ENCODE data around the gene BMP8A.

BMP8A gene

DNA sequence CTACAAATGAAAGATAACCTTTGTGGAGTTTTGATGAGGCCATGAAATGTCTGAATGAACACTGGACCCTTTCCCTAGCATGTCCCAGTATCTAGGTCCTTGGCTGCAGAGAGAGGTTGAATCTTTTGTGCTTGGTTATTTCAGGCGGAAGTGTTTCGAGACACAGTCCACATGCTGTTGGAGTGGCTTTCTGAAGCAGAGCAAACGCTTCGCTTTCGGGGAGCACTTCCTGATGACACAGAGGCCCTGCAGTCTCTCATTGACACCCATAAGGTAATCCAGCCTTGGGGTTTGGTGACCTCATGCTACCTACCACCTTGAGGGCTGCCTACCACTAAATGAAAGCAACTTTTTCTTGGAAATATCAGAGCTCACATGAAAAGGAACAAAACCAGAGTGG lies 38.9 kb upstream of the BMP8A start:
- H3K79me2 ChIP-seq (ENCODE audit: low read length), result no peaks in the 10 kb centered on the region
- TF ChIP-seq EZH2phosphoT487 (IDR thresholded peaks at IDR 0.05; ENCODE audit: low read length) (no peak), EZH2 (optimal IDR thresholded peaks at IDR 0.05; ENCODE audit: low read depth, low read length) (no peak)
- TF ChIP-seq, protein P1, sequence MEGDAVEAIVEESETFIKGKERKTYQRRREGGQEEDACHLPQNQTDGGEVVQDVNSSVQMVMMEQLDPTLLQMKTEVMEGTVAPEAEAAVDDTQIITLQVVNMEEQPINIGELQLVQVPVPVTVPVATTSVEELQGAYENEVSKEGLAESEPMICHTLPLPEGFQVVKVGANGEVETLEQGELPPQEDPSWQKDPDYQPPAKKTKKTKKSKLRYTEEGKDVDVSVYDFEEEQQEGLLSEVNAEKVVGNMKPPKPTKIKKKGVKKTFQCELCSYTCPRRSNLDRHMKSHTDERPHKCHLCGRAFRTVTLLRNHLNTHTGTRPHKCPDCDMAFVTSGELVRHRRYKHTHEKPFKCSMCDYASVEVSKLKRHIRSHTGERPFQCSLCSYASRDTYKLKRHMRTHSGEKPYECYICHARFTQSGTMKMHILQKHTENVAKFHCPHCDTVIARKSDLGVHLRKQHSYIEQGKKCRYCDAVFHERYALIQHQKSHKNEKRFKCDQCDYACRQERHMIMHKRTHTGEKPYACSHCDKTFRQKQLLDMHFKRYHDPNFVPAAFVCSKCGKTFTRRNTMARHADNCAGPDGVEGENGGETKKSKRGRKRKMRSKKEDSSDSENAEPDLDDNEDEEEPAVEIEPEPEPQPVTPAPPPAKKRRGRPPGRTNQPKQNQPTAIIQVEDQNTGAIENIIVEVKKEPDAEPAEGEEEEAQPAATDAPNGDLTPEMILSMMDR (IDR thresholded peaks at IDR 0.05; ENCODE audit: low read length), result no peak
- H3K4me3 ChIP-seq (ENCODE audit: low read length), result no peak overlapping the region
- no peaks in the 10 kb centered on the region for H3K27me3 ChIP-seq (replicated peaks; ENCODE audit: insufficient read depth, low read length)
- no peak overlapping the region for H3K9ac ChIP-seq (ENCODE audit: low read length)
- no peak overlapping the region for H2AFZ ChIP-seq (ENCODE audit: low read length)
- H3K4me1 ChIP-seq (ENCODE audit: low read length), result no peaks in the 10 kb centered on the region
- no peak for DNase-seq
- no peak overlapping the region for H3K27ac ChIP-seq (ENCODE audit: low read length)
- H3K36me3 ChIP-seq (replicated peaks; ENCODE audit: insufficient read depth, low read length), result peaks cover 28% of the 10 kb centered on the region
- H4K20me1 ChIP-seq (ENCODE audit: insufficient read depth, low read length), result no peaks in the 10 kb centered on the region
- no peaks in the 10 kb centered on the region for H3K9me2 ChIP-seq (replicated peaks; ENCODE audit: insufficient read depth, low read length)
- no peaks in the 10 kb centered on the region for H3K9me3 ChIP-seq (replicated peaks; ENCODE audit: insufficient read depth, low read length)
- no peak overlapping the region for H3K4me2 ChIP-seq (ENCODE audit: low read depth, low read length)
- H3F3A ChIP-seq (ENCODE audit: insufficient read depth, low read length), result no peaks in the 10 kb centered on the region

DNA sequence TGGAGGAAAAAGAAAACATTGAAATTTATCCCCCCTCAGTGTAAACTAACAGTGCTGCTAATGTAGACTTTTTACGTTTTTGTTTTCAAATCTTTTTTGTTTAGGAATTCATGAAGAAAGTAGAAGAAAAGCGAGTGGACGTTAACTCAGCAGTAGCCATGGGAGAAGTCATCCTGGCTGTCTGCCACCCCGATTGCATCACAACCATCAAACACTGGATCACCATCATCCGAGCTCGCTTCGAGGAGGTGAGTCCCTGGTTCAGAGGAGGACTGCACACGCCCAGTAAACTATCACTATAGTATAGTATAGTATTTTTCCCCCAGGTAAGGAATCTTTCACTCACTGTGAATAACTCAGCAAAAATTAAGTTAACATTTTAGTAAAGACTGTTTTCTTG lies 37.8 kb upstream of the BMP8A start:
- Histone ChIP-seq H3F3A (ENCODE audit: insufficient read depth, low read length) (no peaks in the 10 kb centered on the region), H2AFZ (ENCODE audit: low read length) (no peak overlapping the region), H3K4me2 (ENCODE audit: low read depth, low read length) (no peak overlapping the region), H3K9me3 (replicated peaks; ENCODE audit: insufficient read depth, low read length) (no peaks in the 10 kb centered on the region), H3K4me3 (ENCODE audit: low read length) (no peak overlapping the region), H3K79me2 (ENCODE audit: low read length) (no peaks in the 10 kb centered on the region), H3K4me1 (ENCODE audit: low read length) (no peaks in the 10 kb centered on the region), H4K20me1 (ENCODE audit: insufficient read depth, low read length) (no peaks in the 10 kb centered on the region), H3K36me3 (replicated peaks; ENCODE audit: insufficient read depth, low read length) (peaks cover 20% of the 10 kb centered on the region), H3K9me2 (replicated peaks; ENCODE audit: insufficient read depth, low read length) (no peaks in the 10 kb centered on the region), H3K9ac (ENCODE audit: low read length) (no peak overlapping the region), H3K27ac (ENCODE audit: low read length) (no peak overlapping the region), H3K27me3 (replicated peaks; ENCODE audit: insufficient read depth, low read length) (no peaks in the 10 kb centered on the region)
- TF ChIP-seq EZH2phosphoT487 (IDR thresholded peaks at IDR 0.05; ENCODE audit: low read length), result no peak
- TF ChIP-seq EZH2 (optimal IDR thresholded peaks at IDR 0.05; ENCODE audit: low read depth, low read length), result no peak
- TF ChIP-seq, protein P1 (IDR thresholded peaks at IDR 0.05; ENCODE audit: low read length), result no peak
- no peak for DNase-seq

DNA sequence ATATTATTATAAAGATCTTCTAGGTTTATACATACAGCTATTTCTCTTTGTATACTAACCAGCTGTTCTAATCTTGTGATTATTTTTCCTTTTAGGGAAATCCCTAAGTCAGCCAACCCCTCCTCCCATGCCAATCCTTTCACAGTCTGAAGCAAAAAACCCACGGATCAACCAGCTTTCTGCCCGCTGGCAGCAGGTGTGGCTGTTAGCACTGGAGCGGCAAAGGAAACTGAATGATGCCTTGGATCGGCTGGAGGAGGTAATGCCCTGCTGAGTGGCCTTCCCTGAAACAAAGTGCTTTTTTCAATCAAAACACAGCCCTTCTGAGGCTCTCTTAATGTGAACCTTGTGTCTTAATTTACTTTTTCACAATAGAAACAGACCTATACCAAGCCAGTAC lies 32.4 kb upstream of the BMP8A start:
- TF ChIP-seq, protein P1 (IDR thresholded peaks at IDR 0.05; ENCODE audit: low read length), result no peak
- no peak for TF ChIP-seq EZH2phosphoT487 (IDR thresholded peaks at IDR 0.05; ENCODE audit: low read length)
- no peak for TF ChIP-seq EZH2 (optimal IDR thresholded peaks at IDR 0.05; ENCODE audit: low read depth, low read length)
- H3K79me2 ChIP-seq (ENCODE audit: low read length), result no peaks in the 10 kb centered on the region
- no peaks in the 10 kb centered on the region for H4K20me1 ChIP-seq (ENCODE audit: insufficient read depth, low read length)
- H3K4me3 ChIP-seq (ENCODE audit: low read length), result no peak overlapping the region
- DNase-seq, result no peak
- H3K27me3 ChIP-seq (replicated peaks; ENCODE audit: insufficient read depth, low read length), result no peaks in the 10 kb centered on the region
- no peaks in the 10 kb centered on the region for H3K9me2 ChIP-seq (replicated peaks; ENCODE audit: insufficient read depth, low read length)
- no peak overlapping the region for H2AFZ ChIP-seq (ENCODE audit: low read length)
- H3K4me1 ChIP-seq (ENCODE audit: low read length), result no peaks in the 10 kb centered on the region
- H3K9me3 ChIP-seq (replicated peaks; ENCODE audit: insufficient read depth, low read length), result no peaks in the 10 kb centered on the region
- no peak overlapping the region for H3K27ac ChIP-seq (ENCODE audit: low read length)
- no peaks in the 10 kb centered on the region for H3F3A ChIP-seq (ENCODE audit: insufficient read depth, low read length)
- no peak overlapping the region for H3K4me2 ChIP-seq (ENCODE audit: low read depth, low read length)
- peaks cover 16% of the 10 kb centered on the region for H3K36me3 ChIP-seq (replicated peaks; ENCODE audit: insufficient read depth, low read length)
- H3K9ac ChIP-seq (ENCODE audit: low read length), result no peak overlapping the region
